HCT116 (cell line): ENCODE results near the gene CTNND2. TPM values are rescaled to one million over a fixed set of nuclear protein-coding genes. Genes with fewer than 3 reads are reported as not detected.

Experiments used
- ATAC-seq: fragments of 200-7000 bp; cut with Tn5 transposase; 2 replicates; pipeline ENCODE4 v1.9.1; 2020; ENCODE audit warnings: mild to moderate bottlenecking, moderate library complexity
- BruUV-seq: library from RNA; stranded (reverse); fragments of 400-500 nt; replicated peaks from 2 replicates; lab custom pipeline; 2021; lab: Mats Ljungman, UMichigan
- CTCF ChIA-PET: fragments of 300-600 bp; sonication (Branson Sonifier 250); formaldehyde crosslinking; loops from one replicate; lab custom pipeline; 2021; ENCODE audit warnings: antibody characterized with exemption; lab: Charles Lee
- POLR2A ChIA-PET: fragments of 300-600, 350-600 bp; sonication (Branson Sonifier 250); formaldehyde crosslinking; loops from one replicate; lab custom pipeline; 2021; ENCODE audit warnings: antibody characterized with exemption; lab: Charles Lee
- RAD21 ChIA-PET, 2 experiments: fragments of 300-600 bp; sonication (Branson Sonifier 250); formaldehyde crosslinking; loops; one replicate each; lab custom pipeline; 2023; ENCODE audit warnings: low total read pairs in 2 of 2; ENCODE audit not compliant: uncharacterized antibody in 2 of 2, unreplicated experiment in 2 of 2, low non-redundant PET in 1 of 2; lab: Charles Lee
- DNase-seq: peaks from one replicate; pipeline ENCODE4 v3.0.0-alpha.2; 2010; ENCODE audit warnings: low read depth, low spot score
- H2AFZ ChIP-seq: fragments of 200-600 bp; shearing (Covaris generic), sonication (generic); 2 replicates; pipeline ENCODE4 v1.6.1; 2017; ENCODE audit warnings: low read depth, mixed run types, mixed read lengths, antibody characterized with exemption, low read length; ENCODE audit not compliant: poor library complexity, severe bottlenecking
- H3K27ac ChIP-seq: 2 replicates; pipeline ENCODE4 v1.5.1; 2012; ENCODE audit warnings: low read depth, low read length
- H3K27me3 ChIP-seq: fragments of 200-600 bp; sonication (generic); 2 replicates; pipeline ENCODE4 v1.6.1; 2016; ENCODE audit warnings: mixed run types, low read length, mixed read lengths; ENCODE audit not compliant: insufficient read depth
- H3K36me3 ChIP-seq, 2 experiments: fragments of 200-500 bp in 1 of 2; fragments of 200-600 bp in 1 of 2; sonication (Bioruptor generic) in 1 of 2; sonication (generic) in 1 of 2; 2 replicates each; pipeline versions ENCODE4 v1.5.1 to v1.6.1; 2014 to 2016; ENCODE audit warnings: low read length in 2 of 2, inconsistent platforms in 1 of 2, mixed read lengths in 1 of 2, mixed run types in 1 of 2; ENCODE audit not compliant: insufficient read depth in 2 of 2, control insufficient read depth in 1 of 2
- H3K4me1 ChIP-seq, 2 experiments: fragments of 200-600 bp in 1 of 2; sonication (generic) in 1 of 2; 2 replicates each; pipeline versions ENCODE4 v1.5.1 to v1.6.1; 2012 to 2017; ENCODE audit warnings: low read length in 2 of 2, inconsistent platforms in 1 of 2, mild to moderate bottlenecking in 1 of 2, mixed read lengths in 1 of 2, mixed run types in 1 of 2, moderate library complexity in 1 of 2; ENCODE audit not compliant: insufficient read depth in 2 of 2, control insufficient read depth in 1 of 2
- H3K4me2 ChIP-seq: fragments of 200-600 bp; sonication (generic); 2 replicates; pipeline ENCODE4 v1.6.1; 2017; ENCODE audit warnings: mixed run types, low read length, mixed read lengths
- H3K4me3 ChIP-seq, 2 experiments: fragments of 200-600 bp in 1 of 2; sonication (generic) in 1 of 2; replicated peaks in 1 of 2; 2 replicates each; pipeline ENCODE4 v1.5.1; 2011 to 2016; ENCODE audit warnings: low read length in 2 of 2, control low read depth in 1 of 2, low read depth in 1 of 2, mild to moderate bottlenecking in 1 of 2, mixed read lengths in 1 of 2, mixed run types in 1 of 2
- H3K79me2 ChIP-seq: fragments of 200-600 bp; sonication (generic); 2 replicates; pipeline ENCODE4 v1.6.1; 2017; ENCODE audit warnings: mild to moderate bottlenecking, mixed run types, low read length, moderate library complexity, mixed read lengths; ENCODE audit not compliant: insufficient read depth
- H3K9ac ChIP-seq: fragments of 200-600 bp; sonication (generic); 2 replicates; pipeline ENCODE4 v1.6.1; 2016; ENCODE audit warnings: low read length, mixed read lengths
- H3K9me2 ChIP-seq: fragments of 200-600 bp; sonication (generic), shearing (Covaris generic); 2 replicates; pipeline ENCODE4 v1.6.1; 2017; ENCODE audit warnings: mixed run types, mild to moderate bottlenecking, moderate library complexity; ENCODE audit not compliant: insufficient read depth
- H3K9me3 ChIP-seq, 2 experiments: fragments of 200-500 bp in 1 of 2; fragments of 200-600 bp in 1 of 2; sonication (Bioruptor generic) in 1 of 2; sonication (generic) in 1 of 2; 2 replicates each; pipeline ENCODE4 v1.6.1; 2014 to 2017; ENCODE audit warnings: low read length in 2 of 2, mixed read lengths in 2 of 2, inconsistent platforms in 1 of 2, low read depth in 1 of 2, mild to moderate bottlenecking in 1 of 2, mixed run types in 1 of 2, moderate library complexity in 1 of 2; ENCODE audit not compliant: control insufficient read depth in 1 of 2, insufficient read depth in 1 of 2
- H4K20me1 ChIP-seq: fragments of 200-600 bp; sonication (generic), shearing (Covaris generic); 2 replicates; pipeline ENCODE4 v1.6.1; 2017; ENCODE audit warnings: mixed run types, mild to moderate bottlenecking, moderate library complexity; ENCODE audit not compliant: insufficient read depth
- ATF3 ChIP-seq: IDR thresholded peaks from 2 replicates; pipeline ENCODE4 v1.6.1; 2012
- CBX3 ChIP-seq: IDR thresholded peaks from 2 replicates; pipeline ENCODE4 v1.6.1; 2012; ENCODE audit warnings: low read depth
- CEBPB ChIP-seq: IDR thresholded peaks from 2 replicates; pipeline ENCODE4 v1.6.1; 2012; ENCODE audit warnings: low read depth
- CTCF ChIP-seq, 3 experiments: fragments of 200-600 bp in 1 of 3; sonication (generic) in 1 of 3; IDR thresholded peaks in 2 of 3; conservative IDR thresholded peaks in 1 of 3; 2 replicates each; pipeline ENCODE4 v1.5.1; 2012 to 2017; ENCODE audit warnings: low read depth in 2 of 3, low read length in 2 of 3, antibody characterized with exemption in 1 of 3, borderline replicate concordance in 1 of 3, control low read depth in 1 of 3, mild to moderate bottlenecking in 1 of 3, mixed read lengths in 1 of 3, mixed run types in 1 of 3, moderate library complexity in 1 of 3; ENCODE audit not compliant: insufficient read depth in 1 of 3
- ELF1 ChIP-seq: IDR thresholded peaks from 2 replicates; pipeline ENCODE4 v1.6.1; 2012; ENCODE audit warnings: low read depth, borderline replicate concordance
- EZH2 ChIP-seq: fragments of 200-600 bp; sonication (generic); IDR thresholded peaks from 2 replicates; pipeline ENCODE4 v1.6.1; 2017; ENCODE audit warnings: antibody characterized with exemption, mixed run types
- EZH2phosphoT487 ChIP-seq: fragments of 200-600 bp; IDR thresholded peaks from 2 replicates; pipeline ENCODE4 v1.6.1; 2018; ENCODE audit warnings: antibody characterized with exemption, borderline replicate concordance
- FOSL1 ChIP-seq: IDR thresholded peaks from 2 replicates; pipeline ENCODE4 v1.6.1; 2012; ENCODE audit warnings: low read depth
- MAX ChIP-seq: IDR thresholded peaks from 2 replicates; pipeline ENCODE4 v1.6.1; 2012
- REST ChIP-seq: IDR thresholded peaks from 2 replicates; pipeline ENCODE4 v1.6.1; 2012; ENCODE audit warnings: low read depth
- SIN3A ChIP-seq: IDR thresholded peaks from 2 replicates; pipeline ENCODE4 v1.6.1; 2012; ENCODE audit warnings: low read depth
- SRF ChIP-seq: IDR thresholded peaks from 2 replicates; pipeline ENCODE4 v1.6.1; 2012; ENCODE audit warnings: low read depth
- TCF7L2 ChIP-seq: IDR thresholded peaks from 2 replicates; pipeline ENCODE4 v1.7.0; 2011; ENCODE audit warnings: borderline replicate concordance, inconsistent platforms; ENCODE audit not compliant: insufficient read depth, insufficient read length; ENCODE audit errors: extremely low read depth
- ZFX ChIP-seq: fragments of 450-650 bp; IDR thresholded peaks from 2 replicates; pipeline ENCODE4 v1.6.1; 2017
- ZNF274 ChIP-seq: fragments of 200-500 bp; sonication (Bioruptor generic); IDR thresholded peaks from 2 replicates; pipeline ENCODE4 v1.6.1; 2014; ENCODE audit warnings: mild to moderate bottlenecking, low read depth, low read length, inconsistent platforms
- intact Hi-C: fragments of 100-400 bp; cut with micrococcal nuclease; formaldehyde crosslinking; loops from 2 replicates; pipeline ENCODE4 v1.10.0; 2022
- total RNA-seq: library from RNA; stranded (reverse); gene quantifications from one replicate; pipeline ENCODE4 v1.2.1, GENCODE V29; 2021; ENCODE audit not compliant: unreplicated experiment

Gene CTNND2
- total RNA-seq, 1 experiment from 2014 or later, result not detected

- no peak for TF ChIP-seq FOSL1
- TF ChIP-seq EZH2phosphoT487, result no peak
- no peak for TF ChIP-seq ELF1
- TF ChIP-seq SRF, result no peak
- no peak for TF ChIP-seq CEBPB
- no peak for TF ChIP-seq REST
- TF ChIP-seq CBX3, result no peak
- TF ChIP-seq EZH2, result no peak
- TF ChIP-seq TCF7L2, result no peak
- TF ChIP-seq ZNF274, result no peak
- TF ChIP-seq ATF3, result no peak
- no peak for TF ChIP-seq MAX
- no peak for TF ChIP-seq CTCF (IDR thresholded peaks at IDR 0.05 in 2 of 3, conservative IDR thresholded peaks at IDR 0.05 in 1 of 3; ENCODE audit: borderline replicate concordance in 1 of 3, insufficient read depth in 1 of 3, low read depth in 2 of 3, low read length in 2 of 3)
- TF ChIP-seq SIN3A, result no peak
- TF ChIP-seq ZFX, result no peak
- TF ChIP-seq, all 23 proteins: peak for 0
- Histone ChIP-seq H3K4me1 (no peaks in the 10 kb centered on the region), H3K36me3 (no peaks in the 10 kb centered on the region), H3K9me2 (no peaks in the 10 kb centered on the region), H4K20me1 (no peaks in the 10 kb centered on the region), H3K27ac (no peak overlapping the region), H3K4me2 (no peak overlapping the region), H3K9me3 (peaks cover 10 to 24% of the 10 kb centered on the region in 2 experiments; a peak in 3 of 4 replicates), H3K79me2 (no peaks in the 10 kb centered on the region), H2AFZ (no peak overlapping the region), H3K4me3 (no peak overlapping the region), H3K27me3 (no peaks in the 10 kb centered on the region), H3K9ac (no peak overlapping the region)
- RAD21 ChIA-PET, result no interaction called here
- CTCF ChIA-PET, result no interaction called here
- DNase-seq (no peak), ATAC-seq (no peak)
- POLR2A ChIA-PET, result no interaction called here
- no TSS peak for BruUV-seq
- intact Hi-C loops, result no loop called here
These were observed 37.3 kb upstream of the CTNND2 start for GRCh38 chr5:11941566-11941965.
